HG03175 (cell line): ENCODE measurements around the gene MMP7.
A peak's percentile ranks its signal among the peaks of the same experiment; 100 is the strongest.
"Not testable (repeated sequence)": the region's sequence is repeated elsewhere in the genome, so short reads cannot be mapped to it uniquely, and the experiment has no call there.

Source experiments
- ATAC-seq: cut with Tn5 transposase; IDR thresholded peaks from one replicate; pipeline ENCODE4 v1.9.1; 2021; ENCODE audit warnings: mild to moderate bottlenecking, moderate library complexity; ENCODE audit not compliant: unreplicated experiment

The MMP7 gene

DNA sequence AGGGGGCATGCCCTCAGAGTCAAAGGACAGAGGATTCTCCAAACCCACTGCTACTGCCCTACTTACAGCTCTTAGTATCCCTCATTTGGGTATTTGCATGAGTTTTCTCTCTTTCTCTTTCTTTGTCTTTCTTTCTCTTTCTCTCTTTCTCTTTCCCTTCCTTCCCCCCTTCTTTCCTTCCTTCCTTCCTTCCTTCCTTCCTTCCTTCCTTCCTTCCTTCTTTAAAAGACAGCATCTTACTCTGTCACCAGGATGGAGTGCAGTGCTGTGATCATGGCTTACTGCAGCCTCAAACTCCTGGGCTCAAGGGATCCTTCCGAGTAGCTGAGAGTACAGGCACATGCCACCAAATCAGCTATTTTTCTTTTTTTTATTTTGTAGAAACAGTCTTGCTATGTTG lies 14.0 kb upstream of the MMP7 start:
- ATAC-seq, result no peak

DNA sequence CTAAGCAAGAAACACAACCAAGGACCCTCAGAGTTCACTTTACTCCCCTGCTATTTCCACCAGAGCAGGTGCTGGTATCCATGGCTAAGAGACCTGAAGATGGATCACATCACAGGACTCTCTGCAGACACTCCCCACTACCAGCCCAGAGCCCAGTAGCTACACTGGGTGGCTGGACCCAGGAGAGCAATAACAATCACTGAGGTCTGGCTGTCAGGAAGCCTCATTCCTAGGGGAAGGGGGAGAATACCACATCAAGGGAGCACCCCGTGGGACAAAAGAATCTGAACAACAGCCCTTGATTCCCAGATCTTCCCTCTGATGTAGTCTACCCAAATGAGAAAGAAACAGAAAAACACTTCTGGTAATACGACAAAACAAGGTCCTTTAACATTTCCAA lies 9.0 kb upstream of the MMP7 start:
- no peak for ATAC-seq

DNA sequence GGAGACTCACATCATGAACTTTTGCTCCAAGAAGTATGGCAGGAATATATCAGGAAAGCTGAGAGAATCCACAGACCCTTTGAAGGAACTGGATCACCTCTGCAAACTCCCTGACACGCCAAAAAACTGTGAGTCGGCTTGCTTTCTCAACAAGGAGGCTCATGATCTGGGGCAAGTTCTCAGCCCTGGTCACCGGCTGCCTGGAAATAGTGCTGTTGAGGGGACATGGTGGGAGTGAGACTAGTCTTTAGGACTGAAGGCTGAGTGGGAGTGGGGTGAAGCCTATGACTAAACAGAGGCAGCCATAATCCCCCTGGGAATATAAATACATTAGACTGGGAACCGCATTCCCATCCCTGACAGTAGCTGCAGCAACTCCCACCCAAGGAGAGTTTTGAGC lies 8.4 kb upstream of the MMP7 start:
- ATAC-seq, result no peak

DNA sequence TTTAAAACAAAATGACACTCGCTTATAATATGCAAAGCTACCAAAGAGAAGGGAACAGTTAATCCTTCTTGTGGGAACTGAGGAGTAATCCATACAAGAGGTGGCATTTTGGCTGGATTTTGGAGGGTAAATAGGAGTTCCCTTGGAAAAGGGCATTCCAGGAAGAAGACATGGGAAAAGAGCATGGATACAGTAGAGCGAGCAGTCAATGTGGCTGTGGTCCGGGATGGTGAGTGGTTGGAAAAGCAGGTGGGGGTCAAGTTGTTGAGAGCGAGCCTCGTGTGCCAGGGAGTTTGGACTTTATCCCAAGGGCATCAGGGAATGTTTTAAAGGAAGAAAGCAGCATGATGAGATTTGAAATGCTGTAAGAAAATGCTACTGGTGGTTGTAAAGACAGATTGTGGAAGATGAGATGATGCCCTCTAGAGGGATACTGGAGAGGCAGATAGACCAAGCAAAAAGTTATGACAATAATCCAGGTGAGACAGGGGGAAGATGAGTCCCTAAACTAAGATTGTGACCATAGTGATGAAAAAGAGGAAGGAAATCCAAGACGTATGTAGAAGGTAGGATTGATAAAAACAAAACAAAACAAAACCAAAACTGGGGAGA lies 3.8 kb upstream of the MMP7 start:
- no peak for ATAC-seq

DNA sequence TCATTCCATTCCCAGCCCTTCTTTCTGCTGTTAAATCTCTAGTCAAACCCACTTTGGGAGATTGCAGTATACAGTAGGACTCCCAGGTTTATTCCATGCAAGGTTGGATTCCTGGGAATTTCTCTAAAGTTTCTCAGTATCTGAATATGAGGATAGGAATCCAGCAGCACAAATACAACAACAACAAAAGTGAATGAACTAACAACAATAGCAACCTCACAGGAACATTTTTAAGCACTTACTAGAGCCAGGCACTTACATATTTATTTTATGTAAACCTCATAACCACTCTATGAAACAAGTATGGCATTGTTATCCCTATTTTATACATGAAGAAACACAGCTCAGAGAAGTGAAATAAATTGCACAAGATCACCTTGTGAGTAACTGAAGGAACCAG lies 1.9 kb downstream of the MMP7 start:
- ATAC-seq, result no peak

DNA sequence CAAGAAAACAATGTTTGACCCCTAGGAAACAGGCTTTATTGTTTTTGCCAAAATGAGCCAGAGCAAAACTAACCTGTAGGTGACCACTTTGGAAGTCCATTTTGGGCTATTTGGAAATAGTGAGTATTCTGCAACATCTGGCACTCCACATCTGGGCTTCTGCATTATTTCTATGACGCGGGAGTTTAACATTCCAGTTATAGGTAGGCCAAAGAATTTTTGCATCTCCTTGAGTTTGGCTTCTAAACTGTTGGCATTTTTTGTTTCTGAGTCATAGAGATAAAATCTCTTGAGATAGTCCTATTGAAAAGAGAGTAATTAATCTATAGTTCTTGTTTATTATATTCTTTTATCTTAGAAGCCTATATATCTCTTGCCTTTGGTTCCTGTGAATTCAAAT lies 2.9 kb downstream of the MMP7 start:
- ATAC-seq, result no peak

DNA sequence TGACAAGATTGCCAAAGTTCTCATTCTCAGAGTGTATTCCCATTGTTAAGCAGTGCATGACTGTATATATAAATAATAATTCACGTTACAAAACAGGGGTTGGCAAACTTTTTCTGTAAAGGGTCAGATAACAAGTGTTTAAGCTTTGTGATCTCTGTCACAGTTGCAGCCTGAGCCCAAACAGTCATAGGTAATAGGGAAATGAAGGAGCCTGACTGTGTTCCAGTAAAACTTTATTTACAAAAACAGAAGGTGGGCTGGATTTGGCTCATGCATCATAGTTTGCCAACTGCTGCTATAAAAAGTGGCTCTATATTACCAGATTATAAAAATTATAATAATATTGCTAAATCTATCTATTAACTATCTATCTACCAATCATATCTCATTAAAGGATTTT lies 3.5 kb downstream of the MMP7 start:
- no peak for ATAC-seq

DNA sequence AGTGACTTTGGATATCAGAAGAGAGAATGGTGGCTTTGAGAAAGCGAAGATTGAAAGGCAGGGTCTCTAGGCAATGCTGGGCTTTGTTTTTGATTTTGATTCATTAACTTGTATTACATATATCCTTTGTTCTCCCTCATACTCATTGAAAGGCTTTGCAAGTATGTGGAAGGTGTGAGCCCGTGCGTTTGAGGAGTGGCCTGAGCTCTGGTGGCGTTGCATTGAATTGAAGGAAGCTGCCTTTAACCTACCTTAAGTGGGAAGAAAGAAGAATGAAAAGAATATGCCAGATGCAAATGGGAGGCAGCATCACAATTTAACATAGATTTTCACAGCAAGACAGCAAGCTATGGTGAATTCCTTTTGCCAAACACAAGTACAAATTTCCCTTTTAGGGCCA lies 6.7 kb downstream of the MMP7 start:
- ATAC-seq, result no peak

DNA sequence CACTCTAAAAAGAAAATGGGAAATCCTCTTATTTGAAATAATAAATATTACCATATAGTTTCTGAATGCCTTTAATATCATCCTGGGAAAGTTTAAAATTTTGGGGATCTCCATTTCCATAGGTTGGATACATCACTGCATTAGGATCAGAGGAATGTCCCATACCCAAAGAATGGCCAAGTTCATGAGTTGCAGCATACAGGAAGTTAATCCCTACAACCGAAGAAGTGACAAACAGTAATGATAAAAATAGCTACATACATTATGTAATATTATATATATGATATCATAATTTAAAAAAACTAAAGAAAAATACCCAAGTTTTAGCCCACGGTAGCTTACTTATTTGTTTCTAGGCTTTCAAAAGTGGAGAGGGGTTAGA lies 7.4 kb downstream of the MMP7 start:
- ATAC-seq, result no peak

DNA sequence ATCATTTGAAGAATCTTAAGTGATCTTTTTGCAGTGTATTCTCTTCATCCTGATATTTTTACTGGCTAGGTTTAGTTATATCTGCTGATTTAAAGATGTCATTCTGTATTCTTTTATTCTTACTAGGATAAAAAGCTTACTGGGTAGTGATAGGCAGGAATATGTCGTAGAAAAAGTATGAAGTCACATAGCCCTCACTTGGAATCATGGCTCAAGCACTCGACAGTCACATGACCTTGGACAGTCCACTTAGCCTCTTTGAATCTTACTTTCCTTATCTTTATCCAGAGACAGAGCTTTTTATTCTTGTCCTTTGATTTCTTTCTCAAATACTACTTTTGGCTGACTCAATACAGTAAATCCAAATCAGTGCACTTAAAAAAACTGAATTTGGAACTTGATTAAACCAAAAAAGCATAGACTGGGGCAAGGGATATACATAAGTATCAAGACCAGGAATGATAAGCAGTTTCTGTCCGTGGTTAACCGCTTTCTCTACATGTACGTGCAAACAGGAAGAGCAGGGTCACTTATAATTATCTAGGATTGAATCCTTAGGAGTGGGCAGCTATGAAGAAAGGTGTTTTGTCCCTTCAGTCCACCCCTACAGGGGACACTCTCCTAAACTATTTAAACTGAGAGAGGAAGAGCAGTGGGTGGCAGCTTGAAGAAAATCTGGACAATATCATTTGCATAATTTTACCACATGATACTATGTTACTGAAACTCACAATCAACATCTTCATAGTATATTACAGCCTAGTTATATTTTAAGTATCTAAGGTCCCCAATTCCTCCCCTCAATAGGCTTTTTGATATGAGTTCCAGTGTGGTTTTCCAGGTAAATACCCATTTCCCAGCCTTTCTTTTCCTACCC lies 8.0 kb downstream of the MMP7 start:
- peak; percentile 72 for ATAC-seq

DNA sequence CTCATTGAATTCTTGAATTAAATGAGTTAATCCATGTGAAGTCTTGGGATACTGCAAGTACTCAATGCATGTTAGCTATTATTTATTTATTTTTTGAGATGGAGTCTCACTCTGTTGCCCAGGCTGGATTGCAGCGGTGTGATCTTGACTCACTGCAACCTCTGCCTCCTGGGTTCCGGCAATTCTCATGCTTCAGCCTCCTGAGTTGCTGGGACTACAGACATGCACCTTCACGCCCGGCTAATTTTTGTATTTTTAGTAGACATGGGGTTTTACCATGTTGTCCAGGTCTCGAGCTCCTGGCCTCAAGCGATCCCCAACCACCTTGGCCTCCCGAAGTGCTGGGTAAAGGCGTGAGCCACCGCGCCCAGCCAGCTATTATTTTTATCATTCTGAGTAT lies 9.4 kb downstream of the MMP7 start:
- no peak for ATAC-seq

DNA sequence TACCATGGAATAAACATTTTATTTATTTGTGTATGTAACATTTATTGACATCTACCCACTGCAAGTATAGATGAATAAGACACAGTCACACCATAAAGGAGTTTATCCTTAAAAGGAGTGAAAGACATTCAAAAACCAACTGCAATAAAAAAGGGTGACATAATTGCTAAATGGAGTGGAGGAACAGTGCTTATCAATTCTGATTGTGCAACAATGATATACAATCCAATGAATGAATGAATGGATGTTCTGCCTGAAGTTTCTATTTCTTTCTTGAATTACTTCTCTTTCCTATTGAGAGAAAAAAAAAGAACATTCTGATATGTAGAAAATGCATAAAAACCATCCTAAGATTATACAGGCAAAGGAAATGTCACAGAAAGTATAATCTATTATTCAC lies 10.0 kb downstream of the MMP7 start:
- no peak for ATAC-seq

DNA sequence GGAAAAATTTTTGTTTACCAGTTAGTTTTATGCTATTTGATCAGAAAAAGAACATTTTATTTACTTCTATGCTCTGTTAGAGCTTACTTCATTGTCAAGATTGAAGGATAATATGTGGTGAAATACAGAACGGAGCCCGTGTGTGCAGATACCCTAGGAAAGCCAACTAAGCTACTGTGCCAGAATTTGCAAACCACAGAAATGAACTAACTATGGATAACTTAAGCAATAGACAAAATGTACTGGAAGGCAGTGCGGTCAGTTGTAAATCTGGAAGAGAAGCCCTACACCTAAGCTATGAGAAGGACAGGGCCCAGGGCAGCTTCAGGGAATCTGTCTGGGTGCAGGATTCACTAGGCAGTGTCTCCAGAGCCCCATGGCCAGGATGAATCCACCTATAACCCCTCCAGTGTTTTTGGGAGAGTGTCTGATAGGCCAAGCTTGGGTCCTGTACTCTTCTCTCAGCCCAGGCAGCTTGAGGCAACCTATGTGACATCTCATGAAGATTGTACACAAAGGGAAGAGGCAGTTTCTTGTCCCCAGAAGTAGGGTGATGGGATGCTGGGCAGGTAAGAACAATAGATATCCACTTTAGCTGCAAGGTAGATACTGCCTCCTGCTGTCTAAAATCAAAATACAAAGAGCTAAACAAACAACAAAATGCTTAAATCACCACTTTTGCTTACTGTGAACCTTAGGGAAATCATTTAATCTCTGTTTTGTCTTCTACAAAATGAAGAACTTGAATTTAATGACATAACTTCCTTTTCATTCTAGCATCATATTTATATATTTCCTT lies 12.1 kb downstream of the MMP7 start:
- no peak for ATAC-seq

DNA sequence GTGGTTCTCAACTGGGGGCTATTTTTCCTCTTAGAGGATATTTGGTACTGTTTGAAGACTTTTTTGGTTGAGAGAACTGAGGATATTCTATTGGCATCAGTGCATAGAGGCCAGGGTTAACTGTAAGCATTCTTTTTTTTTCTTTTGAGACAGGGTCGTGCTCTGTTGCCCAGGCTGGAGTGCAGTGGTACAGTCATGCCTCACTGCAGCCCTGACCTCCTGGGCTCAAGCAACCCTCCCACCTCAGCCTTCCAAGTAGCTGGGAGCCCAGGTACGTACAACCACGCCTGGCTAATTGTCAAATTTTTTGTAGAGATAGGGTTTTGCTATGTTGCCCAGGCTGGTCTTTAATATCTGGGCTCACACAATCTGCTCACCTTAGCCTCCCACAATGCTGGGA lies 12.9 kb downstream of the MMP7 start:
- no peak for ATAC-seq

DNA sequence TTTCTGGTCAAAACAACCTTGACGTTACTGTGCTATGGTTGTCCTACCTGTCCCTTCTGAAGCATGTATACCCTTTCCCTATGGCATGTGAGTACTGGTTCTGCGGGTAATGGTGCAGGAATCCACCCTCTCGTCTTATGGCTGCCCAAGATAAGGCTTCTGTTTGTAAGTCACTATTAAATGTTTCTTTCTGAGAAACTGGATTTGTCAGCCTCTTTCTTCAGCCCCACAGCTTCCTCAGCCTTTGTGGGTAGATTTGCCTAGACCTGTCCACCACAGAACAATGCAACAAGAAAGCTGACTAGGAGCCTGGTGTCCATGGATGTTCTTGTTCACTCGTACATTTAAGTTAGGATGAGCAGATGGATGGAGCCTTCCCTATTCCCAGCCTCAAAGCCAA lies 14.4 kb downstream of the MMP7 start:
- no peak for ATAC-seq

DNA sequence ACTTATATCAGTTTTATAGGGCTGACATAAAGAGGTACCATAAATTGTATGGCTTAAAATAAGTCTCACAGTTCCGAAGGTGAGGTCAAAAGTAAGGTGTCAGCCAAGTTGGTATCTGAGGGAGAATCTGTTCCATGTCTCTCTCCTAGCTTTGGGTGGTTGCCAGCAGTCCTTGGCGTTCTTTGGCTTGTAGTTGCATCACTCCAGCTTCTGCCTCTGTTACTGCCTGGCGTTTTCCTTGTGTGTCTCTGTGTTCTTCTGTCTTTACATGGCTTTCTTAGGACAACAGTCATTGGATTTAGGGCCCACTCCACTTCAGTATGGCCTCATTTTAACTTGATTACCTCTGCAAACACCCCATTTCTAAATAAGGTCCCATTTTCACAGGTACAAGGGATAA lies 16.7 kb downstream of the MMP7 start:
- no peak for ATAC-seq

DNA sequence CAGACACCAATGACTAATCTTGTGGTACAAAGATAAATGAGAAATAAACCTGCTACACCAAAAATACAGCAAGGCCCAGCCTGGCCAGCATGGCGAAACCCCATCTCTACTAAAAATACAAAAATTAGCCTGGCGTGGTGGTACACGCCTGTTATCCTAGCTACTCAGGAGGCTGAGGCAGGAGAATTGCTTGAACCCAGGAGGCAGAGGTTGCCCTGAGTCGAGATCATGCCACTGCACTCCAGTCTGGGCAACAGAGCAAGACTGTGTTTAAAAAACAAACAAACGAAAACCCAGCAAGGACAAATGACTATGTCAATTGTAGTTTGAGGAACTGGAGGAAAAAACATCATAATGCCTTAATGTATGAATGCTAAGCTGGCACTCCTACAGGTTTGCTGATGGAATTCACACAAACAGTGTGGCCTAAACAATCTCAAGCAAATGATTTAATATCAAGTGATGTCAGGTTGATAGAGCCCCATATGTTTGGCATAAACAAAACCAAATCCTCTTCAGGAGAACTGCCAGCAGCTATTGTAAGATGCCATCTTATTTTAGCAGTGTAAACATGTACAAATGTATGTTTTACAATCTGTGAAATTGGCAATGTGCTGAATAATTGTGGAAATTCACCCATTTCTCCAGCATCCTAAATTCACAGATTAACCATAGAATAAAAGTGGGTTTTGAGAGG lies 20.0 kb downstream of the MMP7 start:
- ATAC-seq, result no peak

DNA sequence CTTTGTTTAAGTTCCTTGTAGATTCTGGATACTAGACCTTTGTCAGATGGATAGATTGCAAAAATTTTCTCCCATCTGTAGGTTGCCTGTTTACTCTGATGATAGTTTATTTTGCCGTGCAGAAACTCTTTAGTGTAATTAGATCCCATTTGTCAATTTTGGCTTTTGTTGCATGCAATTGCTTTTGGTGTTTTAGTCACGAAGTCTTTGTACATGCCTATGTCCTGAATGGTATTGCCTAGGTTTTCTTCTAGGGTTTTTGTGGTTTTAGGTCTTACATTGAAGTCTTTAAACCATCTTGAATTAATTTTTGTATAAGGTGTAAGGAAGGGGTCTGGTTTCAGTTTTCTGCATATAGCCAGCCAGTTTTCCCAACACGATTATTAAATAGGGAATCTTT lies 27.7 kb downstream of the MMP7 start:
- ATAC-seq, result not testable (repeated sequence)

DNA sequence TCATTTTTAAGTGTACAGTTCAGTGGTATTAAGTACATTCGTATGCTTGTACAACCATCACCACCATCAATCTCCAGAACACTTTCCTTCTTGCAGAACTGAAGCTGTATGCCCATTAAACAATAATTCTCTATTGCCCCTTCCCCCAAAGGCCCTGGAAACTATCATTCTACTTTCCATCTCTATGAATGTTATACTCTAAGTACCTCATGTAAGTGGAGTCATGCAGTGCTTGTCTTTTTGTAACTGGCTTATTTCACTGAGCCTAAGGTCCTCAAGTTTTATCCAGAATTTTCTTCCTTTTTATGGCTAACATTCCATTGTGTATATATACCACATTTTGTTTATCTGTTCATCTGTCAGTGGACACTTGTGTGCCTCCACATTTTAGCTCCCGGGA lies 29.7 kb downstream of the MMP7 start:
- ATAC-seq, result no peak

DNA sequence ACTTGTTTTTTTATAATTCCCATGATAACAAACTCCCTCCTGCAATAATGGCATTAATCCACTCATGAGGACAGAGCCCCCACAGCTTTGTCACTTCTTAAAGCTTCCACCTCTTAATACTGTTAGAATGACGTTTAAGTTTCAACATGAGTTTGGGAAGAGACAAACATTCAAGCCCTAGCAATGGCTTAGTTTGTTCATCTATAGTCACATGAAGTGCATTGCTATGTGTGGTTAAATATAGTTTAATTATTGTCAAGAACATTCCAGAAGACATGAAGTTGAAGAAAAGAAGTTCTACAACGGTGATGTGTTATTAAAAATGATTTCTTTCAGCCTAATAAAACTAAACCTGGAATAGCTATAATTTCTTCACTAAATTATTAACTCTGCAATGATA lies 30.6 kb downstream of the MMP7 start:
- no peak for ATAC-seq

DNA sequence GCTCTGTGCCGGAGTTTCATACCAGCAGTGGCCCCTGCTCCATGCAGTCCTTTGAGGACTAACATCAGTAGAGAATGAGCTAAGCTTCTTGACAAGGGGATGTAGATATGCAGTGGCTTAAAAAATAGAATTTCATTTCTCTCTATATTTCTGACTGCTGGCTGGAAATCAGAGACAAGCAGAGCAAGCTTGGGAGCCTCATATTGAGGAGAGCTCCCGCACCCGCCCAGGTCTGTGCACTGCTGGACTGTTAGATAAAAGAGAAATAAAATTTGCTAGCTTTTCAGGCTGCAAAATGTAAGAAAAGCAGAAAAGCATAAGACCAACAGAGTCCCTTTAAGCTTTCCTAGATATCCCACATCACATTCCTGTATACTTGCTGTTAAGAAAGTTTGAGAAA lies 31.4 kb downstream of the MMP7 start:
- no peak for ATAC-seq
